ENCODE results near the gene MTARC1.

GRCh38 chr1:220751111-220751510, 35.6 kb upstream of the MTARC1 start:
- TF ChIP-seq CTCF (IDR thresholded peaks at IDR 0.05; ENCODE audit: insufficient read depth, low read length) (no peak), REST (IDR thresholded peaks at IDR 0.05; ENCODE audit: insufficient replicate concordance, low read depth) (no peak)
